ENCODE results near the gene HHEX.
"Not testable (repeated sequence)": the region's sequence is repeated elsewhere in the genome, so short reads cannot be mapped to it uniquely, and the experiment has no call there.

HHEX gene

DNA sequence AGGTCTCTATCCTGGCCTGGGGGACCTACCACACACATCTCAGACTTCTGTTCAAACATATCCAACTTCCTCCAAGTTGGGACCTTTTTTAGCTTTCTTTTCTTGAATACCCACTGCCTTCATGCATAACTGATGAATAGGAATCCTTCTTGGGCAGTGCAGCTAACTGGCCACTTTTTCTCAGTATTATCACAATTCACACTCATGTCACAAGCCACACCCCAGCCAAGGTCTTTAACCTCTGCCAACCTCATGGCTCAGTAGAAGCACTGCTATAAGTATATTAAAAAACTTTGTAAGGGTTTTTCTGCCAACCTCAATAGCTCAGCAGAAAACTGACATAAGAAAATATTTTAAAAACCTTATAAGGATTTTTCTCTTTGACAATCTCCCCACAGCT is 44.5 kb downstream of the HHEX start:
- no peak for DNase-seq (ENCODE audit: low read depth in 2 of 2)

DNA sequence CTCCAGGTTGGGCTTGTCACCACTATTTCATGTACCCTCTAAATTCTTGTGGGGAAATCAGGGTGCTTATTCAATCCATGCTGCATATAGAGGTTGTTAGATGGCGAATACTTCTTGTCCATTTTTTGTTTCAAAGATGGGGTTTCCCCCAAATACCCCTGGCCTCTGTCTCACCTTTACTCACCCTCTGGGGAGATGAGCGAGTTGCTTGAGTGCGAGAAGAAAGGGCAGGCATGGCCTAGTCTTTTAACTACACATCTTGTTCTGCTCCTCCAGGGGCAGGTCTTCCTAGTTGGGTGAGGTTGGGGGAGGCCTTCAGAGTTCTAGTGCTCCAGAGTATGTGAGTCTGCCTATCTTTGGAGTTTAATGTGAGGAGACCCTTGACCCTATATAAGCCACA is 46.2 kb downstream of the HHEX start:
- DNase-seq (ENCODE audit: low read depth in 2 of 2), result no peak

DNA sequence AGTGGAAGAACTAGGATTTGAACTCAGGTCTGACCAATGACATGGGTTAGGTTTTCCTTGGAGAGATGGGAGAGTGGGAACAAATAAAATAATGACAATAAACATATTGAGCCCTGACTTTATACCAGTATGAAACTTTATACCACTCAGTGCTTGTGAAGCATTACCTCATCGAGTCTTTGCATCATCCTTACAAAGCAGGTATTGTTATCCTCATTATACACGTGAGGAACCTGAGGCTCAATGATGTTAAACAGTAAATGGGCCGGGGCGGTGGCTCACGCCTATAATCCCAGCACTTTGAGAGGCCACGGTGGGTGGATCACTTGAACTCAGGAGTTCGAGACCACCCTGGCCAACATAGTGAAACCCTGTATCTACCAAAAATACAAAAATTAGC is 47.7 kb downstream of the HHEX start:
- no peak for DNase-seq (ENCODE audit: low read depth in 2 of 2)

DNA sequence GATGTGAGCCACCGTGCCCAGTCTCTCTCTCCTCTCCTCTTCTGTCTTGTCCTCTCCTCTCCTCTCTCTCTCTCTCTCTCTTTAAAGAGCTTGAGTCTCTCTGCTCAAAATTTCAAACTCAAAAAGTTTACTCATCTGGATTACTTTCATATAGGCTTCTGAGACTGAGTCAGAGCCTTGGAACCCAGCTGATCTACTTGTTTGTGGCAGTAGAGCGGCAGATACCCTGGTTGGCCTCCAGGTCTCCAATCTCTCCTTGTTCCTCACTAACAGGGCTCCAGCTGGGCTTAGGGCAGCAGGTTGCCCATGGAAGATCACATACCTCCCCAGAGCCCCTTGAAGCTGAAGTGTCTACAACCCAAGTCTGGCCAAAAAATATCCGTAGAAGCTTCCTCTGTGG is 51.0 kb downstream of the HHEX start:
- DNase-seq (ENCODE audit: low read depth in 2 of 2), result no peak

DNA sequence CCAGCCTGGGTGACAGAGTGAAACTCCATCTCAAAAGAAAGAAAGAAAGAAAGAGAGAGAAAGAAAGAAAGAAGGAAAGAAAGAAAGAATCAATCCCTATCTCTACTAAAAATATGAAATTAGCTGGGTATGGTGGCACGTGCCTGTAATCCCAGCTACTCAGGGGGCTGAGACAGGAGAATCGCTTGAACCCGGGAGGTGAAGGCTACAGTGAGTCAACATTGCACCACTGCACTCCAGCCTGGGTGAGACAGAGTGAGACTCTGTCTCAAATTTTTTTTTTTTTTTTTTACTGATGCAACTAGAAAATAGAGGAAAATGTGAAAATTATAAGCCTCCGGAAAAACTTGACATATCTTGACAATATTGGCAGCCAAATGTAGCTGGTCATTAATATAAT is 52.0 kb downstream of the HHEX start:
- not testable (repeated sequence) for DNase-seq (ENCODE audit: low read depth in 2 of 2)

DNA sequence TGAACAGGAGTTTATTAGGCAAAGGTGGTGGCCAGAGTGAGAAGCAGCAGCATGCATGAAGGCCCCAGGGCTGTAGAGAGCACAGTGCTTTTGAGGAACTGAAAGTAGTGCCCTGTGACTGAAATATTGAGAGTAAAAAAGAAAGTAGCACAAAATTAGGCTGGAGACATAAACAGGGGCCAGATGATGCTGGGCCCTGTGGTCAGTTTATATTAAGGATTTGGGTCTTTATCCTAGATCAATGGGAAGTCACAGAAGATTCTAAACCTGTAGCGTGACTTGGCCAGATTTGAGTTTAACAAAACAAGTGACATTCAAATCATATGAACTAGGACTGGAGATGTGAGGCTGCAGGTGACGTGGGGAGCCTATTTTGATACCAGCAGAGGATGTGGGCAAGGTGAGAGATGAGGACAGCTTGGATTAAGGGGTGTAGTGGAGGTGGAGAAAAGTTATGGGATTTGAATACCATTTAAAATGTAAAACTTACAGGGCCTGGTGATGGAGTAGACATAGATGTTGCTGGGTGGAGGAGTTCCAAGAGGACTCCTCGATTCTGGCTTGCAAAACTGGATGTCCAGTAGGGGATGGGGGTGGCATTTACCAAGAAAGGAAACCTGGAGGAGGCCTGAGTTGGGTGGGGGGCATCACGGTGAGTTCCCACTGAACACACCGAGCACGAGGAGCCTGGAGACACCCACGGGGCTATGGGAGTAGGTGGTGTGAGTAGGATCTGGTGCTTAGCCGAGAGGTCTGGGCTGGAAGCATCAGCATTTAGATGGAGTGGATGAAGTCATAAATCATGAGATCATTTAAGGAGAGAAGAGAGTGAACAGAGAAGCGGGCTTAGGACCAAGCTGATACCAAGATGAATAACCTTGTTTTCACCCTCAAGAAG is 52.8 kb downstream of the HHEX start:
- DNase-seq (ENCODE audit: low read depth in 2 of 2), result no peak

Measured in stimulated activated CD4-positive, alpha-beta T cell treated with anti-CD3 and anti-CD28 coated beads, Interleukin-1b, Interleukin-23, amount 100 ng/mL, for 1 hour (primary cell).